ENCODE data around the gene IRAK3.
A peak's percentile ranks its signal among the peaks of the same experiment; 100 is the strongest.

Gene IRAK3

GRCh38 chr12:66269142-66269541 lies 80.1 kb downstream of the IRAK3 start:
- no peak for DNase-seq

GRCh38 chr12:66269757-66270383 lies 80.9 kb downstream of the IRAK3 start:
- DNase-seq: no peak

GRCh38 chr12:66270613-66271012 lies 81.6 kb downstream of the IRAK3 start:
- DNase-seq: no peak

GRCh38 chr12:66272650-66273049 lies 83.6 kb downstream of the IRAK3 start:
- no peak for DNase-seq

GRCh38 chr12:66273147-66273546 lies 84.1 kb downstream of the IRAK3 start:
- no peak for DNase-seq

- DNase-seq: no peak
Measured at GRCh38 chr12:66275040-66275439, 86.0 kb downstream of the IRAK3 start.

GRCh38 chr12:66279123-66279712 lies 90.2 kb downstream of the IRAK3 start:
- DNase-seq: no peak

GRCh38 chr12:66280561-66280960 lies 91.5 kb downstream of the IRAK3 start:
- no peak for DNase-seq

GRCh38 chr12:66282244-66282643 lies 93.2 kb downstream of the IRAK3 start:
- no peak for DNase-seq

GRCh38 chr12:66287275-66287674 lies 98.3 kb downstream of the IRAK3 start:
- DNase-seq: no peak

- DNase-seq: no peak
Measured at GRCh38 chr12:66288121-66288520, 99.1 kb downstream of the IRAK3 start.

- no peak for DNase-seq
Measured at GRCh38 chr12:66289485-66289884, 100.5 kb downstream of the IRAK3 start.

- DNase-seq: no peak
Measured at GRCh38 chr12:66290716-66291200, 101.7 kb downstream of the IRAK3 start.

GRCh38 chr12:66296176-66296683 lies 107.2 kb downstream of the IRAK3 start:
- no peak for DNase-seq

GRCh38 chr12:66297080-66297479 lies 108.1 kb downstream of the IRAK3 start:
- no peak for DNase-seq

- no peak for DNase-seq
Measured at GRCh38 chr12:66297923-66298322, 108.9 kb downstream of the IRAK3 start.

- DNase-seq: peak; percentile 93
Measured at GRCh38 chr12:66301944-66302826, 113.2 kb downstream of the IRAK3 start, which contains the start of gene HELB. Gene HELB (plus strand): TSS chr12:66302493. CDS start chr12:66302604, 111 bp downstream.

GRCh38 chr12:66302827-66303169 lies 113.8 kb downstream of the IRAK3 start:
- no peak for DNase-seq

- peak; percentile 45 for DNase-seq
Measured at GRCh38 chr12:66303316-66303804, 114.3 kb downstream of the IRAK3 start.

Measured in activated CD4-positive, CD25-positive, alpha-beta regulatory T cell treated with anti-CD3 and anti-CD28 coated beads, Interleukin-2, amount 50 U/mL, for 72 hours (primary cell).